Measurements from ENCODE around the gene TMPRSS5. TPM values are rescaled to one million over a fixed set of nuclear protein-coding genes. Genes with fewer than 3 reads are reported as not detected.

Gene TMPRSS5
- total and polyA plus RNA-seq, 2 of the 13 experiments (the other 11 are each of a cell fraction or from before 2014, with no cell fraction given) = 0.40 to 0.96 TPM

GRCh38 chr11:113698515-113698914 is 7.6 kb downstream of the TMPRSS5 start:
- Histone ChIP-seq H3K27ac (ENCODE audit: extremely low read length, insufficient read depth, low read length) (no peak overlapping the region), H4K20me1 (ENCODE audit: insufficient read depth, low read length) (no peaks in the 10 kb centered on the region), H3K4me3 (replicated peaks in 1 of 3; ENCODE audit: insufficient read depth in 1 of 3, low read depth in 2 of 3, low read length in 3 of 3) (no peak overlapping the region), H3K36me3 (replicated peaks in 1 of 2; ENCODE audit: control insufficient read depth in 1 of 2, insufficient read depth in 2 of 2, low read length in 2 of 2) (no peaks in the 10 kb centered on the region), H3K4me2 (ENCODE audit: low read depth, low read length) (no peak overlapping the region; the same call in 1 of the 2 replicates), H3K4me1 (ENCODE audit: insufficient read depth, low read length) (no peaks in the 10 kb centered on the region; the same call in 1 of the 2 replicates), H3K9me3 (ENCODE audit: low read length) (no peaks in the 10 kb centered on the region), H3K79me2 (ENCODE audit: insufficient read depth, low read length) (no peaks in the 10 kb centered on the region), H2AFZ (ENCODE audit: low read length) (no peak overlapping the region), H3K9ac (ENCODE audit: insufficient read depth, low read depth, low read length) (no peak overlapping the region), H3K27me3 (ENCODE audit: control insufficient read depth in 1 of 2, insufficient read depth in 2 of 2, low read length in 2 of 2) (no peaks in the 10 kb centered on the region; a peak in 1 of 5 replicates)
- FAIRE-seq = no peak
- ChIA-PET POLR2A (no interaction called here), CTCF (ENCODE audit: low intra/inter-chr PET ratio, low total read pairs) (no interaction called here)
- in situ Hi-C loops (cut with HindIII; ENCODE audit: extremely low pct_ligation_motif_present, low pct_unique_long_range_greater_than_20kb) = no loop called here
- TF ChIP-seq ZNF501 (CRISPR knock-in tag; IDR thresholded peaks at IDR 0.05) (no peak), ZMAT5 (CRISPR knock-in tag; IDR thresholded peaks at IDR 0.05; ENCODE audit: borderline replicate concordance, low read depth) (no peak), HNF4A (CRISPR knock-in tag; IDR thresholded peaks at IDR 0.05) (no peak), ZNF510 (CRISPR knock-in tag; IDR thresholded peaks at IDR 0.05; ENCODE audit: low read depth) (no peak), ZNF574 (CRISPR knock-in tag; IDR thresholded peaks at IDR 0.05) (no peak), NR2C2 (CRISPR knock-in tag; IDR thresholded peaks at IDR 0.05; ENCODE audit: borderline replicate concordance) (no peak), SP140L (CRISPR knock-in tag; IDR thresholded peaks at IDR 0.05; ENCODE audit: borderline replicate concordance) (no peak), ZNF800 (CRISPR knock-in tag; IDR thresholded peaks at IDR 0.05) (no peak), CSRNP1 (CRISPR knock-in tag; IDR thresholded peaks at IDR 0.05) (no peak), LCORL (IDR thresholded peaks at IDR 0.05) (no peak), LCORL (CRISPR knock-in tag; IDR thresholded peaks at IDR 0.05) (no peak), ZNF615 (CRISPR knock-in tag; IDR thresholded peaks at IDR 0.05; ENCODE audit: borderline replicate concordance) (no peak), ZNF350 (CRISPR knock-in tag; IDR thresholded peaks at IDR 0.05; ENCODE audit: borderline replicate concordance, low read depth) (no peak), MAFF (IDR thresholded peaks at IDR 0.05; ENCODE audit: low read depth, low read length) (no peak), SP2 (CRISPR knock-in tag; IDR thresholded peaks at IDR 0.05) (no peak), IRF2 (CRISPR knock-in tag; IDR thresholded peaks at IDR 0.05) (no peak), RBM39 (IDR thresholded peaks at IDR 0.05; ENCODE audit: low read depth, low read length, poor library complexity, severe bottlenecking) (no peak), REPIN1 (CRISPR knock-in tag; IDR thresholded peaks at IDR 0.05; ENCODE audit: borderline replicate concordance, low read depth) (no peak)
- intact Hi-C loops (cut with micrococcal nuclease; ENCODE audit: unreplicated experiment) = no loop called here
- BruUV-seq (replicated peaks) = no TSS peak
- no peak for DNase-seq (ENCODE audit: low spot score)
- peak; percentile 40; the same call in 2 of the 3 replicates for ATAC-seq
- no CpG with 5 or more reads among the region's 3 CpGs for WGBS (ENCODE audit: low lambda C conversion rate)
